Liver (tissue), 9 donors: ENCODE measurements around the gene GPR31. TPM values are rescaled to one million over a fixed set of nuclear protein-coding genes. Genes with fewer than 3 reads are reported as not detected.

ENCODE experiments used
- DNase-seq: peaks from one replicate; pipeline ENCODE4 v3.0.0-alpha.2; 2017; ENCODE audit warnings: low spot score
- H3K27ac ChIP-seq, 2 donors: one replicate each; pipeline ENCODE4 v1.7.0; 2013; ENCODE audit warnings: inconsistent platforms in 2 of 2, low read length in 2 of 2, control low read depth in 1 of 2, low read depth in 1 of 2, mild to moderate bottlenecking in 1 of 2
- H3K27me3 ChIP-seq, 4 donors: one replicate each; pipeline versions ENCODE4 v1.6.1 to v1.7.0; 2013; ENCODE audit warnings: low read length in 3 of 4, inconsistent platforms in 1 of 4, mild to moderate bottlenecking in 1 of 4, moderate library complexity in 1 of 4; ENCODE audit not compliant: control insufficient read depth in 4 of 4, insufficient read depth in 4 of 4
- H3K36me3 ChIP-seq, 4 donors: one replicate each; pipeline versions ENCODE4 v1.6.1 to v1.7.0; 2013; ENCODE audit warnings: low read length in 3 of 4, mild to moderate bottlenecking in 3 of 4, low read depth in 1 of 4, moderate library complexity in 1 of 4; ENCODE audit not compliant: control insufficient read depth in 4 of 4, insufficient read depth in 3 of 4
- H3K4me1 ChIP-seq, 4 donors: one replicate each; pipeline versions ENCODE4 v1.6.1 to v1.7.0; 2013; ENCODE audit warnings: low read length in 3 of 4, mild to moderate bottlenecking in 3 of 4, moderate library complexity in 1 of 4; ENCODE audit not compliant: control insufficient read depth in 4 of 4, insufficient read depth in 4 of 4
- H3K4me3 ChIP-seq, 3 donors: one replicate each; pipeline versions ENCODE4 v1.6.1 to v1.7.0; 2013; ENCODE audit warnings: low read length in 3 of 3, control low read depth in 1 of 3, low read depth in 1 of 3, mild to moderate bottlenecking in 1 of 3
- H3K9ac ChIP-seq, 2 donors: one replicate each; pipeline ENCODE4 v1.7.0; 2013; ENCODE audit warnings: low read length in 2 of 2, mild to moderate bottlenecking in 2 of 2, moderate library complexity in 2 of 2, control low read depth in 1 of 2, low read depth in 1 of 2
- H3K9me3 ChIP-seq, 4 donors: one replicate each; pipeline versions ENCODE4 v1.6.1 to v1.7.0; 2013; ENCODE audit warnings: low read length in 3 of 4; ENCODE audit not compliant: control insufficient read depth in 4 of 4
- EGR1 ChIP-seq, 2 donors: IDR thresholded peaks; 2 replicates each; pipeline ENCODE4 v1.6.1; 2016 to 2018; ENCODE audit warnings: antibody characterized with exemption in 2 of 2, low read depth in 2 of 2
- FOXA1 ChIP-seq: IDR thresholded peaks from 2 replicates; pipeline ENCODE4 v1.6.1; 2016; ENCODE audit warnings: antibody characterized with exemption
- FOXA2 ChIP-seq: IDR thresholded peaks from 2 replicates; pipeline ENCODE4 v1.6.1; 2016; ENCODE audit warnings: antibody characterized with exemption
- GABPA ChIP-seq, 2 donors: IDR thresholded peaks in 1 of 2; conservative IDR thresholded peaks in 1 of 2; 2 replicates each; pipeline ENCODE4 v1.6.1; 2016; ENCODE audit warnings: antibody characterized with exemption in 2 of 2, mild to moderate bottlenecking in 1 of 2, moderate library complexity in 1 of 2
- HNF4A ChIP-seq, 2 donors: conservative IDR thresholded peaks; 2 replicates each; pipeline ENCODE4 v1.6.1; 2016; ENCODE audit warnings: antibody characterized with exemption in 2 of 2, mild to moderate bottlenecking in 2 of 2
- HNF4G ChIP-seq: IDR thresholded peaks from 2 replicates; pipeline ENCODE4 v1.6.1; 2016; ENCODE audit warnings: antibody characterized with exemption
- JUND ChIP-seq, 2 donors: IDR thresholded peaks; 2 replicates each; pipeline ENCODE4 v1.6.1; 2016; ENCODE audit warnings: antibody characterized with exemption in 2 of 2
- NR2F2 ChIP-seq: IDR thresholded peaks from 2 replicates; pipeline ENCODE4 v1.6.1; 2016; ENCODE audit warnings: antibody characterized with exemption
- RAD21 ChIP-seq, 2 donors: IDR thresholded peaks; 2 replicates each; pipeline ENCODE4 v1.6.1; 2016; ENCODE audit warnings: antibody characterized with exemption in 2 of 2, mild to moderate bottlenecking in 2 of 2
- RXRA ChIP-seq, 2 donors: IDR thresholded peaks; 2 replicates each; pipeline ENCODE4 v1.6.1; 2017 to 2018; ENCODE audit warnings: antibody characterized with exemption in 2 of 2, mild to moderate bottlenecking in 1 of 2
- SP1 ChIP-seq: IDR thresholded peaks from 2 replicates; pipeline ENCODE4 v1.6.1; 2018; ENCODE audit warnings: antibody characterized with exemption, mild to moderate bottlenecking
- TAF1 ChIP-seq: conservative IDR thresholded peaks from 2 replicates; pipeline ENCODE4 v1.6.1; 2016; ENCODE audit warnings: antibody characterized with exemption, mild to moderate bottlenecking
- YY1 ChIP-seq: IDR thresholded peaks from 2 replicates; pipeline ENCODE4 v1.6.1; 2016; ENCODE audit warnings: antibody characterized with exemption, mild to moderate bottlenecking
- WGBS: extraction: QIAGEN DNeasy Blood & Tissue Kit; methylation state at CpG from one replicate; pipeline ENCODE4 v1.1.7; 2013; 5-methylcytosine and 5-hydroxymethylcytosine counted together
- polyA plus RNA-seq, 2 donors: library from polyadenylated mRNA; stranded (reverse) in 1 of 2; unstranded in 1 of 2; fragments of 200-250 nt in 1 of 2; fragments of >200 nt in 1 of 2; fragmentation: Nextera tagmentation in 1 of 2; extraction: Ambion mirVana in 1 of 2; gene quantifications; one replicate each; pipeline versions ENCODE4 v1.2.1 to v1.2.3, GENCODE V29; 2013 to 2015
- total RNA-seq, 2 donors: library from RNA; depleted of rRNA; stranded (reverse); fragments of >200 nt; gene quantifications; one replicate each; pipeline ENCODE4 v1.2.3, GENCODE V29; 2014
- TF ChIP-seq, protein P1 (sequence below): IDR thresholded peaks from 2 replicates; pipeline ENCODE4 v1.6.1; 2016; ENCODE audit warnings: antibody characterized with exemption
- TF ChIP-seq, protein P2 (sequence below): IDR thresholded peaks from 2 replicates; pipeline ENCODE4 v1.6.1; 2016; ENCODE audit warnings: antibody characterized with exemption
- TF ChIP-seq, protein P3 (sequence below): IDR thresholded peaks from 2 replicates; pipeline ENCODE4 v1.6.1; 2016; ENCODE audit warnings: antibody characterized with exemption
- donor health status: healthy.
- donor health status: healthy.
- donor health status: healthy.
- donor health status: healthy.
- donor health status: healthy.

GPR31 gene
- total and polyA plus RNA-seq, 4 donors: not detected

DNA sequence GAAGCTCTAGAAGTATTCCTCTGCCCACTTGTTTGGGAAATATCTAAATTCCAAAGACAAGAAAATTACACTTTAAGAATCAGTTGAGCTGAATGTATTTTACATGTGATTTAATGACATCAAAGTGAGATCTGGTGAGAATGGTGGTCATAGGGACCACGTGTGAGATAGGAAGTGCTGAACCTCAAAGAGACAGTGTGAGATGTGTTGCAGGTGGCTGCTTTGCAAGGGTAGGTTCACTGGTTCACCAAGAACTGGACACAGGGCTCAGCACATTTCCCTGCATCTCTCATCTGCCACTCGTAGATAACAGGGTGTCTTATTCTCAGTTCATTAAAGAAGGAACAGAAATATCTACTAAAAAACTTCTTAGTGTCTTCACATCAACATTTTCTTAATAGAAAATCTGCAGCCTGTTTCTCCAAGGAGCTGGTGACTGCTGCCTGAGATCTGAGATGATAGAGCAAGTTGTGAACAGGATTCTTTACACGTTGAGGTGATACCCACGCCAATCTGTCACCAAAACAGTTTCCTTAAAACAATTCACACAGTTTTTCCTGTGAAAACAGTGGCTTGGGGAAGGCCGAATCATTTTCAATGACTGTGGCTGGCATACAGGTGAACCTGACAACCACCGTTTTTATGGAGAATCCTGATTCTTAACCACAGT is 27.6 kb downstream of the GPR31 start (continued):
- TF ChIP-seq, protein P1, sequence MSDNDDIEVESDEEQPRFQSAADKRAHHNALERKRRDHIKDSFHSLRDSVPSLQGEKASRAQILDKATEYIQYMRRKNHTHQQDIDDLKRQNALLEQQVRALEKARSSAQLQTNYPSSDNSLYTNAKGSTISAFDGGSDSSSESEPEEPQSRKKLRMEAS: no peak
- no peak for TF ChIP-seq SP1
- TF ChIP-seq RXRA (IDR thresholded peaks at IDR 0.05): no peak
- no peak for TF ChIP-seq TAF1
- TF ChIP-seq FOXA1: no peak

DNA sequence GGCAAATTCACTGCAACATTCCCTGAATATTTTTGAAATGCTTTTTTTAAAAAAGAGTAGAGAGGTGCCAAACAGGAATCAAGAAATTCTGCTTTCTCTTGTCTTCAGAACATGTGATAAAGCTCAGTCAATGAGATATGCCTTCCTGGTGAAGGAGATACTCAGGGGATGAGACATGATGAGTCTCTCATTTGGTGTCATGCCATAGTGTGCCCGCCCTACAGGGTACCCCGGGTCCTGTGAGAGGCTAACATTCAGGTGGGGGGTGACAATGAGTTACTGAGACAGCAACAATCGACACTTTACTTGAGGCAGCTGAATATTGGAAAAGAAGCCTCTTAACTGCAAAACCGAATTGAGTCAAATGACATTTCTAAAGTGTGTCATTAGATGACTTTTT is 28.2 kb downstream of the GPR31 start:
- H3K27ac ChIP-seq: no peak overlapping the region
- H3K36me3 ChIP-seq: no peaks in the 10 kb centered on the region
- no peaks in the 10 kb centered on the region for H3K9me3 ChIP-seq
- H3K27me3 ChIP-seq: no peaks in the 10 kb centered on the region
- no peak for DNase-seq
- no peak overlapping the region for H3K4me3 ChIP-seq
- no peak overlapping the region for H3K9ac ChIP-seq
- 86% methylated on average over 4 of the region's 4 CpGs for WGBS
- H3K4me1 ChIP-seq: no peaks in the 10 kb centered on the region
- no peak for TF ChIP-seq GABPA (IDR thresholded peaks at IDR 0.05 in 1 of 2, conservative IDR thresholded peaks at IDR 0.05 in 1 of 2)
- TF ChIP-seq, protein P2, sequence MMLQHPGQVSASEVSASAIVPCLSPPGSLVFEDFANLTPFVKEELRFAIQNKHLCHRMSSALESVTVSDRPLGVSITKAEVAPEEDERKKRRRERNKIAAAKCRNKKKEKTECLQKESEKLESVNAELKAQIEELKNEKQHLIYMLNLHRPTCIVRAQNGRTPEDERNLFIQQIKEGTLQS: no peak
- no peak for TF ChIP-seq EGR1 (IDR thresholded peaks at IDR 0.05; ENCODE audit: low read depth in 2 of 2)
- TF ChIP-seq, protein P1: no peak
- no peak for TF ChIP-seq RAD21 (IDR thresholded peaks at IDR 0.05)
- TF ChIP-seq YY1: no peak
- TF ChIP-seq JUND (IDR thresholded peaks at IDR 0.05): no peak
- no peak for TF ChIP-seq FOXA1
- no peak for TF ChIP-seq FOXA2
- TF ChIP-seq HNF4G: no peak
- TF ChIP-seq HNF4A (conservative IDR thresholded peaks at IDR 0.05): no peak
- no peak for TF ChIP-seq RXRA (IDR thresholded peaks at IDR 0.05)
- TF ChIP-seq, protein P3, sequence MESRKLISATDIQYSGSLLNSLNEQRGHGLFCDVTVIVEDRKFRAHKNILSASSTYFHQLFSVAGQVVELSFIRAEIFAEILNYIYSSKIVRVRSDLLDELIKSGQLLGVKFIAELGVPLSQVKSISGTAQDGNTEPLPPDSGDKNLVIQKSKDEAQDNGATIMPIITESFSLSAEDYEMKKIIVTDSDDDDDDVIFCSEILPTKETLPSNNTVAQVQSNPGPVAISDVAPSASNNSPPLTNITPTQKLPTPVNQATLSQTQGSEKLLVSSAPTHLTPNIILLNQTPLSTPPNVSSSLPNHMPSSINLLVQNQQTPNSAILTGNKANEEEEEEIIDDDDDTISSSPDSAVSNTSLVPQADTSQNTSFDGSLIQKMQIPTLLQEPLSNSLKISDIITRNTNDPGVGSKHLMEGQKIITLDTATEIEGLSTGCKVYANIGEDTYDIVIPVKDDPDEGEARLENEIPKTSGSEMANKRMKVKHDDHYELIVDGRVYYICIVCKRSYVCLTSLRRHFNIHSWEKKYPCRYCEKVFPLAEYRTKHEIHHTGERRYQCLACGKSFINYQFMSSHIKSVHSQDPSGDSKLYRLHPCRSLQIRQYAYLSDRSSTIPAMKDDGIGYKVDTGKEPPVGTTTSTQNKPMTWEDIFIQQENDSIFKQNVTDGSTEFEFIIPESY: no peak

DNA sequence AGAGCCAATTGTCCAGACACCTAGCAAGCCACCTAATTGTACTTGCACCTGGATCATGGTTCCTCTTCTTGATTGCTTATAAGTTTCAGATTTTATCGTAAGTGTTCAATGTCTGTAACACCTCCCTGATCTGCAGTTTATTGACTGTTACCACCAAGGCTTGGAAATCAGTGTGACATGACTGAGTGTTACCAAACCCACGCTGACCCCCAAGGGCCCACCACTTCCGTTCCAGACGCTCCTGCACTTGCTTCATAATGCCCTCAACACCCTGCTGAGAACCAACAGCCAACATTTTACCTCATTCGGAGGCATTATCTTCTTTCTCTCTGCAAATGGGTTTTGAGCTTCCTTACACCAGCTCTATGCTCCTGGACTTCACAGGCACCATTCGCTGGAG is 28.6 kb downstream of the GPR31 start:
- Histone ChIP-seq H3K27me3 (no peaks in the 10 kb centered on the region), H3K9me3 (no peaks in the 10 kb centered on the region), H3K4me1 (no peaks in the 10 kb centered on the region), H3K27ac (no peak overlapping the region), H3K4me3 (no peak overlapping the region), H3K9ac (no peak overlapping the region), H3K36me3 (no peaks in the 10 kb centered on the region)
- TF ChIP-seq YY1: no peak
- TF ChIP-seq, protein P3: no peak
- TF ChIP-seq, protein P2: no peak
- TF ChIP-seq RAD21 (IDR thresholded peaks at IDR 0.05): no peak
- no peak for TF ChIP-seq HNF4A (conservative IDR thresholded peaks at IDR 0.05)
- TF ChIP-seq HNF4G: no peak
- no peak for TF ChIP-seq FOXA1
- TF ChIP-seq FOXA2: no peak
- no peak for TF ChIP-seq SP1
- TF ChIP-seq NR2F2: no peak
- DNase-seq: no peak
- WGBS: 85% methylated on average over 6 of the region's 6 CpGs
